Endometrium (tissue), 2 donors: Measurements from ENCODE around the gene TDG.
"Not testable (repeated sequence)": the region's sequence is repeated elsewhere in the genome, so short reads cannot be mapped to it uniquely, and the experiment has no call there.

ENCODE experiments used
- FAIRE-seq: peaks from 2 replicates; lab custom pipeline; 2012; peaks lifted over from hg19 to GRCh38; lab: Jason Lieb, UNC
- donor health status: control.
- donor health status: control.

The TDG gene

DNA sequence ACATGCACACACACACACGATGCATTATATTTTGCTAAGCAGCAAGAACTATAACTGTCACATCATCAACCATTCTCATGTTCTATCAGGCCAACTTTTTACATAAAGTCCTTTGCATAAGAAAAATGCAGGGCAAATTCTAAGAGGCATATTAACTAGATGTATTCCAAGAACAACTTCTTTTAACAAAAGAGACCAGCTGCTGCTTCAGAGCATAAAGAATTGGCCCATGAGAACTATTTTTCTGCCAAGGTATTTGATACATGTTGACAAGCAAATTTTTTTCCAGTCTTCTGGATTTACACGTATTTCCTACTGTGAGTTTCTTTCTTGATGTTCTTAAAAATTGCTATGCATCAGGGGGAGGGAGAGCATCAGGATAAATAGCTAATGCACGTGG, 57.1 kb downstream of the TDG start:
- FAIRE-seq: no peak

DNA sequence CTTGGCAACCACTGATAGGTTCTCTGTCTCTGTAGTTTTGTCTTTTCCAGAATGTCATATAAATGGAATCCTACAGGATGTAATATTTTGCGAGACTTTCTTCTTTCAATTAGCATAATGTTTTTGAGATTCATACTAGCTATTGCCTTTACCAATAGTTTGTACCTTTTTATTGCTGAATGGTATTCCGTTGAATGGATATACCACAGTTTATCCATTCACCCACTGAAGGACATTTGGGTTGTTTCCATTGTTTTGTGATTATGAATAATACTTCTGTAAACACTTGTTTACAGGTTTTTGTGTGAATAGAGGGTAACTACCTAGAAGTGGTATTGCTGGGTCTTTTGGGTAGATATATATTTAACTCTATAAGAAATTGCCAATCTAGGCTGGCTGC, 58.0 kb downstream of the TDG start:
- no peak for FAIRE-seq

DNA sequence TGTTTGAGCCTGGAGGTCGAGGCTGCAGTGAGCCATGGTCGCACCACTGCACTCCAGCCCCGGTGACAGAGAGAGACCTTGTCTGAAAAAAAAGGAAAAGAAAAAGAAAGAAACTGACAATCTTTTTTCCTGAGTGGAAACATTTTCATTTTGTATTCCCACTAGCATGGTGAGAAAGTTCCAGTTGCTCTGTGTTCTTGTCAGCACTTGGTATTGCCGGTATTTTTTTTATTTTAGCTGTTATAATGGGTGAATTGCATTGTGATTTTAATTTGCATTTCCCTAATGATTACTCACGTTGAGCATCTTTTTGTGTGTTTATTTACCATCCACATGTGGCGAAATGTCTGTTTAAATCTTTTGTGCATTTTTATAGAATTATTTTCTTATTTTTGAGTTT, 58.7 kb downstream of the TDG start:
- FAIRE-seq: no peak

DNA sequence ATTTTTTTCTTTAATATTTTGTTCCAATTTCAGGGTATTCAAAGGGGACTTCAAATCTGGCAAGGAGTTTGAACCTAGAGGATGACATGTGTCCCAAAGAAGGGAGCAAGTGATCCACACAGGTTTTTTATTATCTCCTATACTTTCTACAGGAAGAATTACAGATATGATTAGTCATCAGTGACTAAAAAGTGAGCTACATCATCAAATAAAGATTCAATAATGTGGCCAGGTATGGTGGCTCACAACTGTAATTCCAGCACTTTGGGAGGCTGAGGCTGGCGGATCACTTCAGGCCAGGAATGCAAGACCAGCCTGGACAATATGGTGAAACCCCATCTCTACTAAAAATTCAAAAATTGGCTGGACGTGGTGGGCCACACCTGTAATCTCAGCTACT, 60.1 kb downstream of the TDG start:
- no peak for FAIRE-seq

DNA sequence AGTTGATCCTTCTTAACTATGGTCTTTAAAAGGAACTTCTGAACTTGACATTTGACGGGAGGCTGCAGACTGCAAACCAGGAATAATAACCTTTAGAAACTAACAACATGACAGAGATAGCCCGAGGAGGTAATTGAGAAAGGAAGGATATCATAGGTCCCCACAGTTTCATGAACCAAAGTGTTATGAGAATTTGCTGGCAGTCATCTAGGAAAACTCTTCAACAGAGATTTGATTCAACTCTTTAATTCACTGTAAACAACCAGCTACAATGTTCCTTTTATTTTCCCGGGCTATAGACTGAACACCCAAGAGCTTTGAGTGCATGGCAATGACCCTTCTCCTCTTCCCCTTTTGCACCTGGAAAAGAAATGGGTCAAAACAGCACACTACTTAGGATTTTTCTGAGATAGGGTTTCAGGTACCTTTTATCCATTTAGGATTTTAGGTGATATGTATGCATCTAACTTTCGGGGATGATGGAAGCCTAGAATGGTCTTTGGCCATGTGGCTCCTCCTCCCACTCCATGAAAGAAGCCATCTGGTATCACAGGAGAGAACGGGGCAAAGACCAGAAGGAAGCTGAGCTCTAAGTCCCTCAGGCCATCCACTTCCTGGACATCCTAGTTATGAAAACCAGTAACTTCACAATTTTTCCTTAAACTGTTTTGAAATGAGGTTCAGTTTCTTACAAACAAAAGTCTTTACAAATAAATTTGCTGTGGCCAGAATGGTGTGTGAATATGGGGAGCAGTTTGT, 61.3 kb downstream of the TDG start:
- FAIRE-seq: no peak

DNA sequence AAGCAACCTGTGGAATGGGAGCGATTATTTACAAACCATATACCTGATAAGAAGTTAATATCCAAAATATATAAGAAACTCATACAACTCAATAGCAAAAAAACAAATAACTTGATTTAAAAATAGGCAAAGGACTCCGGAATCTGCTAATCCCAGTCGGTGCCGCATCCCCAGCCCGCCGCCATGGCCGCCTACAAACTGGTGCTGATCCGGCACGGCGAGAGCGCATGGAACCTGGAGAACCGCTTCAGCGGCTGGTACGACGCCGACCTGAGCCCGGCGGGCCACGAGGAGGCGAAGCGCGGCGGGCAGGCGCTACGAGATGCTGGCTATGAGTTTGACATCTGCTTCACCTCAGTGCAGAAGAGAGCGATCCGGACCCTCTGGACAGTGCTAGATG, 64.9 kb downstream of the TDG start:
- not testable (repeated sequence) for FAIRE-seq

DNA sequence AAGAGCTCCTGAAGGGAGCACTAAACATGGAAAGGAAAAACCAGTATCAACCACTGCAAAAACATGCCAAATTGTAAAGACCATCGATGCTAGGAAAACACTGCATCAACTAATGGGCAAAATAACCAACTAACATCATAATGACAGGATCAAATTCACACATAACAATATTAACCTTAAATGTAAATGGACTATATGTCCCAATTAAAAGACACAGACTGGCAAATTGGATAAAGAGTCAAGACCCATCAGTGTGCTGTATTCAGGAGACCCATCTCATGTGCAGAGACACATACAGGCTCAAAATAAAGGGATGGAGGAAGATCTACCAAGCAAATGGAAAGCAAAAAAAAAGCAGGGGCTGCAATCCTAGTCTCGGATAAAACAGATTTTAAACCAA, 70.5 kb downstream of the TDG start:
- not testable (repeated sequence) for FAIRE-seq
